Glomerular visceral epithelial cell (primary cell): ENCODE measurements around the gene DVL1.

Source experiments
- DNase-seq: peaks from one replicate; pipeline ENCODE4 v3.0.0-alpha.2; 2016; ENCODE audit errors: extremely low spot score

DVL1 gene

DNA sequence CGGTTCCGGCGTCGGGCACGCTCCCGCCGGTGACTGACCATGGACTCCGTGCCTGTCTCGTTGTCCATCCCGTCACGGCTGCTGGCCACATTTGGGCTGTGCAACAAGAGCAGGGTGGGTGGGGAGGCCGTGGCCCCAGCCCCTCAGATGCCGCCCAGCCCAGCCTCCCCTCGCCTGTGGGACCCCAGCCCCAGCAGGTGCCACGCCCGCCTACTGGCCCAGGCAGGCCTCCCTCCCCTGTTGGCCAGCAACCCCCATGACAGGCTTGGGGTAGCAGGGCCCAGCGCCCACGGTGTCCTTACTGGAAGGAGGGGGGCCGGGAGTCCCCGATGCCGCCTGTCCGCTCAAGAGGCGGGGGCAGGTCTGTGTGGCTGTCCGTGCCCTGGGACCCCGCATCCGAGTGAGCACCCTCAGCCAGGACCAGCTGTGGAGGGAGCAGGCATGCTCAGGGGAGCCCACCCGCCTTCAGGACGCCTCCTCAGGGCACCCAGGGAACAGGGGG is 7.1 kb downstream of the DVL1 start:
- DNase-seq, result no peak

DNA sequence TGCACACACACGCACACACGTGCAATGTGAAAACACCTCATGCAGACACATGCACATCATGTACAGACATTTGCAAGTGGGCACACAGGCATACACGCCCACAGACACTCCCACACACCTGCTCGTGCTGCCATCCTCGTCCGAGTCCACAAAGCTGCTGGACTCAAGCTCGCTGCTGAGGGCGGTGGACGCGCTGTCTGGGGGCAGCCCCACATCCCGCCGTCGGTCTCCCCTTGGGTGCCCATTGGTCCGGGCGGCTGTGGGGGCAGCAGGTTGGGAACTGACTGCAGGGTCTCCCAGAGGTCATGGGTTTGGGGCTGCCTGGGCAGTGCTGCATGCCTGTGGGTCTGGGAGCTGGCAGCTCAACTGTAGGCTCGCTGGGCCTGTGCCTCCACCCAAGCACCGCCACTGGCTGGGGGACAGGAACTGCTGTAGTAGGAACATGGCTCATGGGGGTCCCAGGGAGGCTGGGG is 7.6 kb downstream of the DVL1 start:
- DNase-seq, result no peak

DNA sequence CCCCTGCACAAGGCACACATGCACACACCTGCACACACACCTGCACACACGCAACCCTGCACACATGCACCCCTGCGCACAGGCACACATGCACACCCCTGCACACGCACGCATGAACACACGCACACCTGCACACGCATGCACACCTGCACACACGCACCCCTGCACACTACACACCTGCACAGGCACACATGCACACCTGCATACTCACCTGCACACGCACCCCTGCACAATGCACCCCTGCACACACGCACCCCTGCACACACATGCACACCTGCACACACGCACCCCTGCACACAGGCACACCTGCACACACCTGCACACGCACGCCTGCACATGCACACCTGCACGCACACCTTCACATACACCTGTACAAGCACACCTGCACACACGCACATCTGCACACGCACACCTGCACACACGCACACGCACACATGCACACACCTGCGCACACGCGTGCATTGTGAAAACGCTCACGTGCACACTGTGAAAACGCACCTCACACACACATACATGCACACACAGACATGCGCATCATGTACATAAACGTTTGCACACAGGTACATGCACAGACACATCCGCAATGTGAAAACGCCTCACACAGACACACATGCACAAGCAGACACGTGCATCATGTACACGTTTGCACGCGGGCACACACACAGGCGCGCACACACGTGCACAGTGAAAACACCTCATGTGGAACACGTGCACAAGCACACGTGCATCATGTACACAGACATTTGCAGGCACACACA is 8.2 kb downstream of the DVL1 start:
- no peak for DNase-seq

DNA sequence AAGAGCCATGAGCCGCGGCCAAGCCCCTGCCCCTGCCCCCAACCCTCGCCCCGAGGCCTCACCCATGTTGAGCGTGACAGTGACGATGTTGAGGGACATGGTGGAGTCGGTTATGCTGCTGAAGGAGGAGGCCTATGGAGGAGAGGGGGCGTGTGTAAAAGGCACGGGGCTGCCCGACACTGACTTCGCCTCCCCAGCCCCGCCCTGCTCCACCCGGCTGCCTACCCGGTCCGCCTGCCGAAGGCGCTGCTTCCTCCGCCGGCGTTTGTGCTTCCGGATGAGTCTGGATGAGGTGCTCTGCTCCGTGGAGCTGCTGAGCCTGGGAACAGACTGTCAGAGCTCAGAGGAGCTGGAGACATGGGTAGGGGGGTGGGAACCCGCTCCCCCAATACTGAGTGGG is 9.0 kb downstream of the DVL1 start:
- DNase-seq, result no peak

DNA sequence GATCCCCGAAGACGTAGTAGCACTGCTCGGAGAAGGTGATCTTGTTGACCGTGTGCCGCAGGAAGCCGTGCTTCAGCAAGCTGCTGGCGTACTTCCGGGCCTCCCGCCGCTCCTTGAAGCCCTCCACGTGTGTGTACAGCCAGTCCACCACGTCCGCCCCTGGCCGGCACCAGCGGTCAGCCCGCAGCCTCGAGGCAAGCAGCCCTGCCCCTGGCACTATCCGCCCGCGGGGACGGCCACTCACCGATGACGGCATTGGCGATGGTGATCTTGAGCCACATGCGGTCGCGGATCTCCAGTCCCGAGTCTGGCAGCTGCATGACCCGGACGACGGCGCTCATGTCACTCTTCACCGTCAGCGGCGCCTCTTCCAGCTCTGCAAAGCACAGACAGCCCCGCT is 10.9 kb downstream of the DVL1 start:
- DNase-seq, result no peak

DNA sequence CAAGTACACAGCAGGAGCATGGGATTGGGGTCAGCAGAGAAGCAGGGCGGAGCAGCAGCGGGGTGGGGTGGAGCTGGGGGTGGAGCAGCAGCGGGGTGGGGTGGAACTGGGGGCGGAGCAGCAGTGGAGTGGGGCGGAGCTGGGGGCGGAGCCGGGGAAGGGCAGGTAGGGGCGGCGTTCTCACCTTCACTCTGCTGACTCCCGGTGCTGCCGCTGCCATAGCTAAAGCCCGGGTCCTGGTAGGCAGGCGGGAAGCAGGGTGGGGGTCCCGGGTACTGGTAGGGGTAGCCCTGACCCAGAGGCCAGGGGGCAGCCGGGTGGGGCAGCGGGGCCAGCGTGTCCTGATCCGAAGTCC is 11.4 kb downstream of the DVL1 start:
- no peak for DNase-seq

DNA sequence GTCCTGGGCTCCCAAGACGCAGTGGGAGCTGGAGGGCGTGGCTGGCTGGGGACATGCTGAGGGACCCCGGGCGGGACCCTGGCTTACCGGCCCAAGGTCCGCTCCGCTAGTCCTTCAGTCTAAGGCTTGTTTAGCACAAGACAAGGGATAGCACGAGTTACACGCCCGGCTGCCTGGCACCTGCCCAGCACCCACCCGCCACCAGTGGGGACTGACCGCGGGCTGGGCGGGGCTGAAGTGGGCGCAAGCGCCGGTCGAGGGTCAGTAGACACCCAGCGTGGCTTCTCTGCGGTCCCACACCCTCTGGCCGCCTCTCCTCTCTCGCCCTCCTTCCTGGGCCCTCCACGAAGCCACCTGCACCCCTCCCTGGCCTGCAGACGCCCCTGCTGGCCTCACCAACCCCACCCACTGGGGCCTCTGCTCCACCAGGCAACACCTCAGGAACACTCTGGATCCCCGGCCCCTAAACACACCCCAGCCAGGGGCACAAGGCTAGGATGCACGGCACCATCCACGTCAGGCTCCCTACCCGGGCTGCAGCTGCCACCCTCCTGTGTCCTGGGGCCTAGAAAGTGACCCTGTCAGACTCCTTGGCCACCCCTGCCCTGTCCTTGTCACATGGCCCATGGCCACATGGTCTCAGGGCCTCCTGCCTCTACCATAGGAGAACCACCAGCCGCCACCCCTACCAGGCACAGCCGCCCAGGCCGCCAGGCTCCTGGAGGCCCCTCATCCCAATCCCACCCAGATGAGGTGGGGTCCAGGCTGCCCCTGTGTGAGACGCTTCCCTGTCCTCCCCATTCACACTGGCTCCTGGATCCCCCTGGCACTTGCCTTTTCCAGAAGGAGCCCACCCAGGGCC is 12.1 kb downstream of the DVL1 start:
- DNase-seq, result no peak

DNA sequence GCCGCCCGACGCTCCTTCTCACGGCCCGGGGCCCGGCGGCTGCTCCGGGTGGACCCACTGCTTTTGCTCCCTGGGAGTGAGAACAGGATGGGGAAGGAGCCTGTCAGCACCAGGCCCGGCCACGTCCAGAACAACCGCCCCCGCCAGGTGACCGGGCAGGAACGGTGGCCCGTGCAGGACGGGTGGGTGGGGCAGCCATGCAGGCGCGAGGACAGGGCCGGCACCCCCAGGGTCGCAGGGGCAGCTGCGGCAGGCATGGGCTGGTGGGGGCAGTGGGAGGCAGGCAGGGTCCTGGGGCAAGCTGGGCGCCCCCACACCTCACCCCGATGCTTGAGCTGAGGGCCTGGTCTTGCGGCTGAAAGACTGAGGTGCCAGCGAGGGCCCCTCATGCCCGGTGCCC is 12.8 kb downstream of the DVL1 start:
- no peak for DNase-seq

DNA sequence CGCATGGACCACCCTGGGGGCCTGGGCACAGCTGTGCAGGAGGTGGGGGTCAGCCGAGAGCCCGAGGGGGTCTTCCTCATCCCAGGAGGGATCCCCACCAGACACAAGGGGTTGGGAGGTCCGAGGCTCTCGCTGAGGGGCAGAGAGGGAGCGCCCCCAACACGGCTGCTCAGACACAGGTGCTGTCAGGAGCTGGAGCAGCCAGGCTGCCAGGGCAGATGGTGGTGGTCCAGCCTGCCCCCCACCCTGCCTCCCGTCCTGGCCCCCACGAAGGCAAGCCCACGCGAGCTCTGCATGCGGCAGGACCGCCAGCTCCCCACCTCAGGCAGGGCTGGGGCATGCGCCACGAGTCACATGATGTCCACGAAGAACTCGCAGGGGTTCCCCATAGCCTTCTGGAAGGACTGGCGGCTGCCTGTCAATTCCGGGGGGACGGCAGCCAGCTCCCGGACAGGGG is 13.4 kb downstream of the DVL1 start:
- no peak for DNase-seq

DNA sequence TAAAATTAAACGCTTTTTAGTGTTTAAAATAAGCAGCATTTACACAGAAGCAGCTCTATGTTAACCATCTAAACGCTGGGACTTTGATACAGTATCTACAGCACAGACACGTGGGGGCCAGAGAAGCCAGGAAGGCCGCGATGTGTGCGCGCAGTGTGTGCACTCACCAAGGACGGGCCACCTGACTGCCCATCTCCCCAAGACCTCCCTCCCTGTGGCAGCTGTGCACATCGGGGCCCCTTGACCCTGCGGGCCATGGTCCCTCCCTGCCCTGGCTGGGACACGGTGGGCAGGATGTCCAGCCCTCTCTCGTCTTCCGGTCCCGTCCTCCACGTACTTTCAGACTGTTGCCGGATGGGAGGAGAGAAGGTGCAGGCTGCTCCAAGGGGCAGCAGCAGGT is 13.9 kb downstream of the DVL1 start:
- DNase-seq, result no peak

DNA sequence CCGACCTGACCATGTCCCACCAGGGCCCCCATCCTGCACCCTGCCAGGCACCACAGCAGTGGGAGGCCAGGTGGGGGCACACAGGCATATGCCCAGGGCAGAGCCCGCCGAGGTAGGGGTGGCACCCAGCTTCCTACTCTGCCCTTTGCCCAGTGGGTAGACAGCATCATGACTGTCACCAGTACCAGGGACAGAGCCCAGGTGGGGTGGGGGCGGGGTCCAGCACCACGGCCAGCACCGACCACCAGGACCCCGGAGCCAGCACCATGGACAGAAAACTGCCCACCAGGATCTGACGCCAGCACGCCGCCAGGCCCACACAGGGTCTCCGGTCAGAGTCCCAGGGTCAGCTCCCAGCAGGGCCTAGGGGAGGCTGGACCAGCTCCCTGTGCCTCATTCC is 14.4 kb downstream of the DVL1 start:
- DNase-seq, result no peak

DNA sequence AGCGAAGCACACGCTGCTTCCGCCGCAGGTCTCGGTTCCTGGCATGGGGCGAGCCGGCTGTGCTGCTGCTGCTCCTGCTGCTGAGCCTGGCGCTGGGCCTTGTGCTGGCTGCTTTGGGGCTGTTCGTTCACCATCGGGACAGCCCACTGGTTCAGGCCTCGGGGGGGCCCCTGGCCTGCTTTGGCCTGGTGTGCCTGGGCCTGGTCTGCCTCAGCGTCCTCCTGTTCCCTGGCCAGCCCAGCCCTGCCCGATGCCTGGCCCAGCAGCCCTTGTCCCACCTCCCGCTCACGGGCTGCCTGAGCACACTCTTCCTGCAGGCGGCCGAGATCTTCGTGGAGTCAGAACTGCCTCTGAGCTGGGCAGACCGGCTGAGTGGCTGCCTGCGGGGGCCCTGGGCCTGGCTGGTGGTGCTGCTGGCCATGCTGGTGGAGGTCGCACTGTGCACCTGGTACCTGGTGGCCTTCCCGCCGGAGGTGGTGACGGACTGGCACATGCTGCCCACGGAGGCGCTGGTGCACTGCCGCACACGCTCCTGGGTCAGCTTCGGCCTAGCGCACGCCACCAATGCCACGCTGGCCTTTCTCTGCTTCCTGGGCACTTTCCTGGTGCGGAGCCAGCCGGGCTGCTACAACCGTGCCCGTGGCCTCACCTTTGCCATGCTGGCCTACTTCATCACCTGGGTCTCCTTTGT is 15.5 kb downstream of the DVL1 start:
- no peak for DNase-seq

DNA sequence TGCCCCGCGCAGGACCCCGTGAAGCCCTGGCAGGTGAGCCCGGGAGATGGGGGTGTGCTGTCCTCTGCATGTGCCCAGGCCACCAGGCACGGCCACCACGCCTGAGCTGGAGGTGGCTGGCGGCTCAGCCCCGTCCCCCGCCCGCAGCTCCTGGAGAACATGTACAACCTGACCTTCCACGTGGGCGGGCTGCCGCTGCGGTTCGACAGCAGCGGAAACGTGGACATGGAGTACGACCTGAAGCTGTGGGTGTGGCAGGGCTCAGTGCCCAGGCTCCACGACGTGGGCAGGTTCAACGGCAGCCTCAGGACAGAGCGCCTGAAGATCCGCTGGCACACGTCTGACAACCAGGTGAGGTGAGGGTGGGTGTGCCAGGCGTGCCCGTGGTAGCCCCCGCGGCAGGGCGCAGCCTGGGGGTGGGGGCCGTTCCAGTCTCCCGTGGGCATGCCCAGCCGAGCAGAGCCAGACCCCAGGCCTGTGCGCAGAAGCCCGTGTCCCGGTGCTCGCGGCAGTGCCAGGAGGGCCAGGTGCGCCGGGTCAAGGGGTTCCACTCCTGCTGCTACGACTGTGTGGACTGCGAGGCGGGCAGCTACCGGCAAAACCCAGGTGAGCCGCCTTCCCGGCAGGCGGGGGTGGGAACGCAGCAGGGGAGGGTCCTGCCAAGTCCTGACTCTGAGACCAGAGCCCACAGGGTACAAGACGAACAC is 16.3 kb downstream of the DVL1 start:
- DNase-seq, result no peak

DNA sequence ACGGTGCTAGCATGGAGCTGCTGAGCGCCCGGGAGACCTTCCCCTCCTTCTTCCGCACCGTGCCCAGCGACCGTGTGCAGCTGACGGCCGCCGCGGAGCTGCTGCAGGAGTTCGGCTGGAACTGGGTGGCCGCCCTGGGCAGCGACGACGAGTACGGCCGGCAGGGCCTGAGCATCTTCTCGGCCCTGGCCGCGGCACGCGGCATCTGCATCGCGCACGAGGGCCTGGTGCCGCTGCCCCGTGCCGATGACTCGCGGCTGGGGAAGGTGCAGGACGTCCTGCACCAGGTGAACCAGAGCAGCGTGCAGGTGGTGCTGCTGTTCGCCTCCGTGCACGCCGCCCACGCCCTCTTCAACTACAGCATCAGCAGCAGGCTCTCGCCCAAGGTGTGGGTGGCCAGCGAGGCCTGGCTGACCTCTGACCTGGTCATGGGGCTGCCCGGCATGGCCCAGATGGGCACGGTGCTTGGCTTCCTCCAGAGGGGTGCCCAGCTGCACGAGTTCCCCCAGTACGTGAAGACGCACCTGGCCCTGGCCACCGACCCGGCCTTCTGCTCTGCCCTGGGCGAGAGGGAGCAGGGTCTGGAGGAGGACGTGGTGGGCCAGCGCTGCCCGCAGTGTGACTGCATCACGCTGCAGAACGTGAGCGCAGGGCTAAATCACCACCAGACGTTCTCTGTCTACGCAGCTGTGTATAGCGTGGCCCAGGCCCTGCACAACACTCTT is 17.0 kb downstream of the DVL1 start:
- no peak for DNase-seq

DNA sequence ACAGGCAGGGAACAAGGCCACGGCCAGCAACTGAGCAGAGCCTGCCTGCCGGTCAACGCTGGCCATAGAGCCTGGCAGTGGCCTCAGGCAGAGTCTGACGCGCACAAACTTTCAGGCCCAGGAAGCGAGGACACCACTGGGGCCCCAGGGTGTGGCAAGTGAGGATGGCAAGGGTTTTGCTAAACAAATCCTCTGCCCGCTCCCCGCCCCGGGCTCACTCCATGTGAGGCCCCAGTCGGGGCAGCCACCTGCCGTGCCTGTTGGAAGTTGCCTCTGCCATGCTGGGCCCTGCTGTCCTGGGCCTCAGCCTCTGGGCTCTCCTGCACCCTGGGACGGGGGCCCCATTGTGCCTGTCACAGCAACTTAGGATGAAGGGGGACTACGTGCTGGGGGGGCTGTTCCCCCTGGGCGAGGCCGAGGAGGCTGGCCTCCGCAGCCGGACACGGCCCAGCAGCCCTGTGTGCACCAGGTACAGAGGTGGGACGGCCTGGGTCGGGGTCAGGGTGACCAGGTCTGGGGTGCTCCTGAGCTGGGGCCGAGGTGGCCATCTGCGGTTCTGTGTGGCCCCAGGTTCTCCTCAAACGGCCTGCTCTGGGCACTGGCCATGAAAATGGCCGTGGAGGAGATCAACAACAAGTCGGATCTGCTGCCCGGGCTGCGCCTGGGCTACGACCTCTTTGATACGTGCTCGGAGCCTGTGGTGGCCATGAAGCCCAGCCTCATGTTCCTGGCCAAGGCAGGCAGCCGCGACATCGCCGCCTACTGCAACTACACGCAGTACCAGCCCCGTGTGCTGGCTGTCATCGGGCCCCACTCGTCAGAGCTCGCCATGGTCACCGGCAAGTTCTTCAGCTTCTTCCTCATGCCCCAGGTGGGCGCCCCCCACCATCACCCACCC is 17.9 kb downstream of the DVL1 start, which contains the start of gene TAS1R3:
Gene TAS1R3 (plus strand): TSS at position 213 of the 898 bp plus-strand sequence. CDS start 66 bp downstream, at position 279.
- DNase-seq, result no peak

DNA sequence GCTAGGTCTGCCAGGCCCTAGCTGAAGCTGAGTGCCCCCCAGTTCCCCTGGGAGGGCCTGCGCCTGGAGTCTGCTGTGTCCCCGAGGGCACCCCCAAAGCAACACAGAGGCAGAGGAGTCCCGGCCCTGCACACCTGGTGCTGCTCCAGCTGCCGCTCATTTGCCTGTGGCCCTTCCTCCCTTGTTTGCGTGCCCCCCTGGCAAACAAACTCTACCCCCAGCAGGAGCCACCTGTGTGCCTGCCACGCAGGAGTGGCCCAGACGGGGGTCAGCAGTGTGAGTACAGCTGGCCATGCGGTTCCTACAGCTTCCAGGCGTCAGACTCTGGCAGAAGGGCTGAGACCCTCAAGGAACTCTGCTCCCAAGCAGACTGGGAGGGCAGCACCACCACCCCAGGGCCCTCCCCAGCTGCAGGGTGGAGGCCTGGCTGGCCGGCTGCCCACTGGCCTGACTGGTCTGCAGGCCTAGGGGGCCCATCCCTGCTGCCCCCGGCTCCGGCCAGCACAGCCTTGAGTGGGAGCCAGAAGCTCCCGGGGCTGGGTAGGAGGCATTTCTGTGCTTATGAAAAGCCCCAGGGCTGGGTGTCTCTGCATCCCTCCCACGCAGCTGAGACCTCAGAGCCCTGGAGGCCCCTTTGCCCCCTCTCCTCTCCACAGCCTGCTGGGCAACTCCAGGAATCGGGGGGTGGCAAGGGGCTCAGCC is 18.7 kb downstream of the DVL1 start:
- DNase-seq, result no peak

DNA sequence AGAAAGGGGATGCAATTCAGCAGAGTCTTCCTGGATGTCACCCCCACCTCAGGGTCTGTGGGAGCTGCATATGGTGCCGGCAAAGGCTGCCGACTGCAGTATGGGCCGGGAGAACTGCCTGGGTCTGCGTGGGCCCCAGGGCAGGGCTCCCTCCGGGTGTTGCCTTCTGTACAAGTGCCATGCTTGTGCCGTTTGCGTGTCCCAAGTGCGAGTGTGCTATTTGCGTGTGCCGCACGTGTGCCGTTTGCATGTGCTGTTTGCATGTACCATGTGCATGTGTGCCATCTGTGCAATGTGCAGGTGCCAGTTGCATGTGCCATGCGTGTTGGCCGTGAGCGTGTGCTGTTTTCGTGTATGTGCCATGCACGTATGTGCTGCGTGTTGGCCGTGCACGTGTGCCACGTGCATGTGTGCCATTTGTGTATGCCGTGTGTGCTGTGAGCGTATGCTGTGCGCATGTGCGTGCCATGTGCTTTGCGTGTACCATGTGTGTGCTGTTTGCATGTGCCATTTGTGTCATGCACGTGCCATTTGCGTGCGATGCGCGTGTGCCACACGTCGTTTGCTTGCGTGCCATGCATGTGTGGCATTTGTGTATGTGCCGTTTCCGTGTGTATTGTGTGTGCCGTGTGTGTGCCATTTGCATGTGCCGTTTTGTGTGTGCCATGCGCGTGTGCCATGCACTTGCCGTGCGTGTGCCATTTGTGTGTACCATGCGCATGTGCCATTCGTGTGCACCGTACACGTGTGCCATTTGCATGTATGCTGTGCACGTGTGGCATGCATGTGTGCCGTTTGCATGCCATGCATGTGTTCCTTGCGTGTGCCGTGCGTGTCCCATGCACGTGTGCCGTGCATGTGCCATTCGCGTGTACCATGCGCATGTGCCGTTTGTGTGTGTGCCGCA is 19.7 kb downstream of the DVL1 start:
- no peak for DNase-seq

DNA sequence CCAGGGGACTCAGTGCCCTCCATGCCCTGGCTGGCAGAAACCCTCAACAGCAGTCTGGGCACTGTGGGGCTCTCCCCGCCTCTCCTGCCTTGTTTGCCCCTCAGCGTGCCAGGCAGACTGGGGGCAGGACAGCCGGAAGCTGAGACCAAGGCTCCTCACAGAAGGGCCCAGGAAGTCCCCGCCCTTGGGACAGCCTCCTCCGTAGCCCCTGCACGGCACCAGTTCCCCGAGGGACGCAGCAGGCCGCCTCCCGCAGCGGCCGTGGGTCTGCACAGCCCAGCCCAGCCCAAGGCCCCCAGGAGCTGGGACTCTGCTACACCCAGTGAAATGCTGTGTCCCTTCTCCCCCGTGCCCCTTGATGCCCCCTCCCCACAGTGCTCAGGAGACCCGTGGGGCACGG is 21.0 kb downstream of the DVL1 start:
- no peak for DNase-seq
